Measurements from ENCODE around the gene MDM2. TPM values are rescaled to one million over a fixed set of nuclear protein-coding genes. Genes with fewer than 3 reads are reported as not detected.

Gene MDM2
- polyA plus RNA-seq (2013, experiment 1 of 2), result 80.4 TPM
- 63.6 TPM for polyA plus RNA-seq (2013, experiment 2 of 2)

DNA sequence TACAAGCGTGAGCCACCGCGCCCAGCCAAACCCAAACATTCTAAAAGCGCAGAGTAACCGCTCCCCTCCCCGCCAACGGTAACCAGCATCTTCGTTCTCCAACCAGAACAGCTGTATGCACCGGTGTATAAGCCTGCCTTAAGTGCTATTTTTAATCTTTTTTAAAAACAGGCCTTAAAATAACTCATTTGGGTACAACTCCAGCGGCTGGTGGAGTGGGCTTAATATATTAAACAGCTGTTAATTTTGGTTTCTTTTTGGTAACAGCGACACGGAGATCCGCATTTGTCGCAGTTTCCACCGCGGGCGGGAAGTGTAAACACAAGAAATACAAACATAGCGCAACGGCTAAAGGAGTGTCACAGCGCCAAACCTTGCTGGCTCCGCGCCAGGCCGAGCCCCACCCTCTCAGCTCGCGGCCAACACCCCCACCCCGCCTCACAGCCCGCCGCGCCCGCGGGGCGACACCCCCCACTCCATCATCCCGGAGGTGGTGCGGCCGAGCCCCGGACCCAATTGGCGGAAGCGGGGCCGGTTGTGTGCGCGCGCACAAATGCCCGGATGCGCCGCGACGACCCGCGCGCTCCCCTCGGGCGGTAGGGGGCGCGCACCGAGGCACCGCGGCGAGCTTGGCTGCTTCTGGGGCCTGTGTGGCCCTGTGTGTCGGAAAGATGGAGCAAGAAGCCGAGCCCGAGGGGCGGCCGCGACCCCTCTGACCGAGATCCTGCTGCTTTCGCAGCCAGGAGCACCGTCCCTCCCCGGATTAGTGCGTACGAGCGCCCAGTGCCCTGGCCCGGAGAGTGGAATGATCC is at the start of gene MDM2:
Gene MDM2, plus strand, starts transcription at position 602 of the 812 bp plus-strand sequence. CDS start 301 bp downstream, outside the sequence.
- H3K4me1 ChIP-seq (ENCODE audit: control insufficient read depth, insufficient read depth, low read length, poor library complexity, severe bottlenecking), result peaks cover 5% of the 10 kb centered on the region
- H3K4me3 ChIP-seq (ENCODE audit: extremely low read depth, insufficient read depth, low read length, poor library complexity, severe bottlenecking), result peak within 1 kb of the TSS; percentile 89
- peak within 1 kb of the TSS; percentile 97 for H3K27ac ChIP-seq (ENCODE audit: low read depth, low read length, severe bottlenecking)
- peaks cover 29% of the 10 kb centered on the region for H3K36me3 ChIP-seq (ENCODE audit: control insufficient read depth, insufficient read depth, low read length)
- 2 to 3% methylated on average over 46 to 56 of the region's 72 CpGs for WGBS, 2 experiments (ENCODE audit: insufficient coverage in 2 of 2)
- H3K9me3 ChIP-seq (ENCODE audit: control insufficient read depth, low read length), result no peaks in the 10 kb centered on the region

DNA sequence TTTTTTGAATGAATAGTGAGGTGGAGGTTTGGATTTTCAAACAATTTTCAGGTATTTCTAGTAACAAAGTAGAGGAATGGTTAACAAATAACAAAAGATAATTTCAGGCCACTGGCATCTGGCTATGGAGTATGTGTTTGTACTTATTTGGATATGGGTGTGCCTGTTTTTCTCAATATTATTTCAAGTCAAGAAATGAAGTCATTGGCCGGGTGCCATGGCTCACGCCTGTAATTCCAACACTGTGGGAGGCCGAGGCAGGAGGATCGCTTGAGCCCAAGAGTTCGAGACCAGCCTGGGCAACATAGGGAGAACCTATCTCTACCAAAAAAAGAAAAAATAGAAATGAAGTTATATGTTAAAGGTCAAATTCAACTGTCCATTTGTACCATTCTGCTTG is 48.1 kb upstream of the MDM2 start:
- Histone ChIP-seq H3K4me1 (ENCODE audit: control insufficient read depth, insufficient read depth, low read length, poor library complexity, severe bottlenecking) (no peaks in the 10 kb centered on the region), H3K36me3 (ENCODE audit: control insufficient read depth, insufficient read depth, low read length) (peaks cover 83% of the 10 kb centered on the region), H3K4me3 (ENCODE audit: extremely low read depth, insufficient read depth, low read length, poor library complexity, severe bottlenecking) (no peak overlapping the region), H3K9me3 (ENCODE audit: control insufficient read depth, low read length) (no peaks in the 10 kb centered on the region), H3K27ac (ENCODE audit: low read depth, low read length, severe bottlenecking) (no peak overlapping the region)
- WGBS, 2 experiments (ENCODE audit: insufficient coverage in 2 of 2), result 100% methylated on average over 1 to 4 of the region's 5 CpGs

- 95 to 96% methylated on average over 6 of the region's 7 CpGs for WGBS, 2 experiments (ENCODE audit: insufficient coverage in 2 of 2)
- H3K4me3 ChIP-seq (ENCODE audit: extremely low read depth, insufficient read depth, low read length, poor library complexity, severe bottlenecking), result no peak overlapping the region
- H3K27ac ChIP-seq (ENCODE audit: low read depth, low read length, severe bottlenecking), result no peak overlapping the region
- H3K9me3 ChIP-seq (ENCODE audit: control insufficient read depth, low read length), result no peaks in the 10 kb centered on the region
- peaks cover 79% of the 10 kb centered on the region for H3K36me3 ChIP-seq (ENCODE audit: control insufficient read depth, insufficient read depth, low read length)
- no peaks in the 10 kb centered on the region for H3K4me1 ChIP-seq (ENCODE audit: control insufficient read depth, insufficient read depth, low read length, poor library complexity, severe bottlenecking)
Measured at GRCh38 chr12:68760806-68761441, 47.1 kb upstream of the MDM2 start.

DNA sequence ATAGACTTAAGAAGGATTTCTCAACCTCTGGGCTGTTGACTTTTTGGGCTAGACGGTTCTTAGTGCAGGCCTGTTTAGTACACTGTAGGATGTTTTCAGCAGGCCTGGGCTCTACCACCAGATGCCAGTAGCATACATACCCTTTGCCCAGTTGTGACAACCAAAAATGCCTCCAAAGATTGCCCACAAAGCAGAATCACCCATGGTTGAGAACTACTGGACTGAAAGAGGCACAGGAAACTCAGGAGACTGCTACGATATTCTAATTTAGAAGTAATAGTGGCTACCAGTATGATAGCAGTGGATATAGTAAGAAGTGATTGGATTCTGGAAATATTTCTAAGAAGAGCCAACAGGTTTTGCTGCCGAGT is 46.5 kb upstream of the MDM2 start:
- WGBS, 2 experiments (ENCODE audit: insufficient coverage in 2 of 2), result 88 to 94% methylated on average over 3 of the region's 3 CpGs
- H3K27ac ChIP-seq (ENCODE audit: low read depth, low read length, severe bottlenecking), result no peak overlapping the region
- H3K36me3 ChIP-seq (ENCODE audit: control insufficient read depth, insufficient read depth, low read length), result peaks cover 74% of the 10 kb centered on the region
- H3K4me3 ChIP-seq (ENCODE audit: extremely low read depth, insufficient read depth, low read length, poor library complexity, severe bottlenecking), result no peak overlapping the region
- no peaks in the 10 kb centered on the region for H3K4me1 ChIP-seq (ENCODE audit: control insufficient read depth, insufficient read depth, low read length, poor library complexity, severe bottlenecking)
- no peaks in the 10 kb centered on the region for H3K9me3 ChIP-seq (ENCODE audit: control insufficient read depth, low read length)

DNA sequence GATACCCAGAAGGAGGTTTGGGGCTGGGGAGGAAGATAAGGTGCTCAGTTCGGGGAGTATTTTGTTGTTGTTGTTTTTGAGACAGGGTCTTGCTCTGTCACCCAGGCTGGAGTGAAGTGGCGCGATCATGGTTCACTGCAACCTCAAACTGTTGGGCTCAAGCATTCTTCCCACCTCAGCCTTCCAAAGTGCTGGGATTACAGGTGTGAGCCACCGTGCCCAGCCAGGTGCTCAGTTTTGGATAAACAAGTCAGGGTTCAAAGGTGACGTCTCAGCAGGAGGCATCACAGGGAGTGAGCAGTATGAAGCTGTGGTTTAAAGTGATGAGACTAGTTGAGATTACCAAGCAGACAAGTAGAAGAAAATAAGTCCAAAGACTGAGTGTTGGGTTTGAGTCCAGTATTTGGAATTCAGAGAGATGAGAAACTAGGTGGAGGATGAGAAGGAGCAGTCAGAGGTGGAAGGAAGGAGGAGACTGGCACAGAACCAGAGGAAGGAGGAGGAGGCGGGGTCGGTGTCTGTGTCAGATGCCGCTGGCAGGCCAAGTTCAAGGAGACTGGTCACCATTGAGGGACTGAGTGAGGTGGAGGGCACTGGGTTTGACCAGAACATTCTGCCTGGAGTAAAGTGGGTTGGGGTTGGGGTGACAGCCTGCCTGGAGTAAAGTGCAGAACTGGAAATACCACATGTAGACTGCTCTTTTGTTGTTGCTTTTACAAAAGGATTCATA is 45.9 kb upstream of the MDM2 start:
- H3K9me3 ChIP-seq (ENCODE audit: control insufficient read depth, low read length), result no peaks in the 10 kb centered on the region
- 93 to 95% methylated on average over 7 to 8 of the region's 8 CpGs for WGBS, 2 experiments (ENCODE audit: insufficient coverage in 2 of 2)
- peaks cover 68% of the 10 kb centered on the region for H3K36me3 ChIP-seq (ENCODE audit: control insufficient read depth, insufficient read depth, low read length)
- H3K4me1 ChIP-seq (ENCODE audit: control insufficient read depth, insufficient read depth, low read length, poor library complexity, severe bottlenecking), result no peaks in the 10 kb centered on the region
- no peak overlapping the region for H3K4me3 ChIP-seq (ENCODE audit: extremely low read depth, insufficient read depth, low read length, poor library complexity, severe bottlenecking)
- H3K27ac ChIP-seq (ENCODE audit: low read depth, low read length, severe bottlenecking), result no peak overlapping the region

DNA sequence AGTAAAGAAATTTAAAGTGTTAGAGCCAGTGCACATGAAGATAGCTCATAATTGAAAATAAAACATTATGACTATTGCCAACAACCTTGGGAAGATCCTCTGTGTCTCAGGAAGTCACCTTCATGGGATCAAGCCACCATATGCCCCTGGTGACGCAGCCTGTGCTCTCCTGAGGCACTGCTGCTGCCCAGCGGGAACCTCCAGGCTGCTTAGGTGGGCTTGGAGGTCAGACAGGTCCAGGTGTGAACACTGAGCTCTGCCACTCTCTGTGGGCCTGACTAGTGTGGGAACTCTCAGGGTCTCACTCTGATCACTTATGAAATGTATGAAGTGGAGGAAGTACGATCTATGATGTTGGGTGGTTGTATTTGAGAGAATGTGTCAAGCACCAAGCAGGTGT is 45.3 kb upstream of the MDM2 start:
- no peaks in the 10 kb centered on the region for H3K9me3 ChIP-seq (ENCODE audit: control insufficient read depth, low read length)
- no peaks in the 10 kb centered on the region for H3K4me1 ChIP-seq (ENCODE audit: control insufficient read depth, insufficient read depth, low read length, poor library complexity, severe bottlenecking)
- no peak overlapping the region for H3K27ac ChIP-seq (ENCODE audit: low read depth, low read length, severe bottlenecking)
- H3K36me3 ChIP-seq (ENCODE audit: control insufficient read depth, insufficient read depth, low read length), result peaks cover 63% of the 10 kb centered on the region
- 90 to 100% methylated on average over 2 to 3 of the region's 3 CpGs for WGBS, 2 experiments (ENCODE audit: insufficient coverage in 2 of 2)
- H3K4me3 ChIP-seq (ENCODE audit: extremely low read depth, insufficient read depth, low read length, poor library complexity, severe bottlenecking), result no peak overlapping the region

GRCh38 chr12:68765696-68766095 is 42.3 kb upstream of the MDM2 start:
- no peak overlapping the region for H3K27ac ChIP-seq (ENCODE audit: low read depth, low read length, severe bottlenecking)
- 91% methylated on average over 1 of the region's 1 CpG; no CpG with 5 or more reads in 1 of the 2 experiments for WGBS, 2 experiments (ENCODE audit: insufficient coverage in 2 of 2)
- H3K4me3 ChIP-seq (ENCODE audit: extremely low read depth, insufficient read depth, low read length, poor library complexity, severe bottlenecking), result no peak overlapping the region
- no peaks in the 10 kb centered on the region for H3K9me3 ChIP-seq (ENCODE audit: control insufficient read depth, low read length)
- H3K36me3 ChIP-seq (ENCODE audit: control insufficient read depth, insufficient read depth, low read length), result peaks cover 48% of the 10 kb centered on the region
- no peaks in the 10 kb centered on the region for H3K4me1 ChIP-seq (ENCODE audit: control insufficient read depth, insufficient read depth, low read length, poor library complexity, severe bottlenecking)

DNA sequence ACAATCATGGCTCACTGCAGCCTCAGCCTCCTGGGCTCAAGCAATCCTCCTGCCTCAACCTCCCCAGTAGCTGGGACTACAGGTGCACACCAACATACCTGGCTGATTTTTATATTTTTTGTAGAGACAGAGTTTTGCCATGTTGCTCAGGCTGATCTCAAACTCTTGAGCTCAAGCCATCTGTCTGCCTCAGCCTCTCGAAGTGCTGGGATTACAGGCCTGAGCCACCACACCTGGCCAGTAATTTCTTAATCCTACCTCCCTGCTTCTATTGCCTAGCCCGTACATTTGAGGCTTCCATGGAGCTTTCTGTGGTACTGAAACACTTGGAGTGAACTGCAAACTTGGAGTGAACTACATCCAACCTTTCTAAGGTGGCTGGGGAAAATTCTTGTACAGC is 41.3 kb upstream of the MDM2 start:
- H3K4me3 ChIP-seq (ENCODE audit: extremely low read depth, insufficient read depth, low read length, poor library complexity, severe bottlenecking), result no peak overlapping the region
- WGBS, 2 experiments (ENCODE audit: insufficient coverage in 2 of 2), result 75 to 100% methylated on average over 2 of the region's 2 CpGs
- H3K36me3 ChIP-seq (ENCODE audit: control insufficient read depth, insufficient read depth, low read length), result peaks cover 40% of the 10 kb centered on the region

GRCh38 chr12:68767191-68767590 is 40.8 kb upstream of the MDM2 start:
- 100% methylated on average over 3 to 4 of the region's 7 CpGs for whole genome bisulfite sequencing, 2 experiments (ENCODE audit: insufficient coverage in 2 of 2)
- H3K36me3 ChIP-seq (ENCODE audit: control insufficient read depth, insufficient read depth, low read length), result peaks cover 34% of the 10 kb centered on the region

More for the DNA sequence above, 41.3 kb upstream of the MDM2 start:
- Histone ChIP-seq H3K9me3 (ENCODE audit: control insufficient read depth, low read length) (no peaks in the 10 kb centered on the region), H3K4me1 (ENCODE audit: control insufficient read depth, insufficient read depth, low read length, poor library complexity, severe bottlenecking) (no peaks in the 10 kb centered on the region), H3K27ac (ENCODE audit: low read depth, low read length, severe bottlenecking) (no peak overlapping the region)

DNA sequence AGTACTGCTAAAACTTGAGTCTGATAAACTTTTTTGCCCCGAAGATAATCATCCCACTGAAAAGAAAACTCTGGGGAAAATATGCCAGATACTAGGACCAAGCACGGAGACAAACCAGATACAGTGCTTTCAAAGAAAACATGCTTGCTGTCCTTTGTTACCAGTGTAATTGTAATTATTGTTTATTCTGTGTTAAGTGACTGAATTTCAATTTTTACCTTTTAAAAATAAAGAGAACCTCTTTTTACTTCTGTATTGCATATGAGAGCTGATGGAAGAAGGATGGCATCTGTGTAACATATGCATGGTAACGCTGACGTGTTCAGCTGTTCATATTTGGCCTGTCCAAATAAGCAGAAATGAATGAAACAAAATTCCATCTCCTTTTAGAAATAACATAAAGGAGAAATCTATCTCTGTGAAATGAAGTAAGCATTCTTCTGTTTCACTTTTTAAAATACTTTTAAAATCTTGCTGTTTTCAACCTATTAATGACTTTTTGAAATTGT is 39.5 kb upstream of the MDM2 start:
- 100% methylated on average over 1 to 2 of the region's 4 CpGs for WGBS, 2 experiments (ENCODE audit: insufficient coverage in 2 of 2)
- H3K36me3 ChIP-seq (ENCODE audit: control insufficient read depth, insufficient read depth, low read length), result peaks cover 24% of the 10 kb centered on the region
- H3K27ac ChIP-seq (ENCODE audit: low read depth, low read length, severe bottlenecking), result no peak overlapping the region
- H3K4me1 ChIP-seq (ENCODE audit: control insufficient read depth, insufficient read depth, low read length, poor library complexity, severe bottlenecking), result no peaks in the 10 kb centered on the region
- no peak overlapping the region for H3K4me3 ChIP-seq (ENCODE audit: extremely low read depth, insufficient read depth, low read length, poor library complexity, severe bottlenecking)
- no peaks in the 10 kb centered on the region for H3K9me3 ChIP-seq (ENCODE audit: control insufficient read depth, low read length)

More at GRCh38 chr12:68767191-68767590, 40.8 kb upstream of the MDM2 start:
- H3K4me3 ChIP-seq (ENCODE audit: extremely low read depth, insufficient read depth, low read length, poor library complexity, severe bottlenecking), result no peak overlapping the region
- H3K9me3 ChIP-seq (ENCODE audit: control insufficient read depth, low read length), result no peaks in the 10 kb centered on the region
- no peaks in the 10 kb centered on the region for H3K4me1 ChIP-seq (ENCODE audit: control insufficient read depth, insufficient read depth, low read length, poor library complexity, severe bottlenecking)
- no peak overlapping the region for H3K27ac ChIP-seq (ENCODE audit: low read depth, low read length, severe bottlenecking)
